GM21381 (cell line): ENCODE results near the gene ZFAND2B.
"Not testable (repeated sequence)": the region's sequence is repeated elsewhere in the genome, so short reads cannot be mapped to it uniquely, and the experiment has no call there.

Experiments
- ATAC-seq: cut with Tn5 transposase; IDR thresholded peaks from one replicate; pipeline ENCODE4 v1.9.1; 2021; ENCODE audit warnings: mild to moderate bottlenecking, moderate library complexity; ENCODE audit not compliant: unreplicated experiment

The ZFAND2B gene

DNA sequence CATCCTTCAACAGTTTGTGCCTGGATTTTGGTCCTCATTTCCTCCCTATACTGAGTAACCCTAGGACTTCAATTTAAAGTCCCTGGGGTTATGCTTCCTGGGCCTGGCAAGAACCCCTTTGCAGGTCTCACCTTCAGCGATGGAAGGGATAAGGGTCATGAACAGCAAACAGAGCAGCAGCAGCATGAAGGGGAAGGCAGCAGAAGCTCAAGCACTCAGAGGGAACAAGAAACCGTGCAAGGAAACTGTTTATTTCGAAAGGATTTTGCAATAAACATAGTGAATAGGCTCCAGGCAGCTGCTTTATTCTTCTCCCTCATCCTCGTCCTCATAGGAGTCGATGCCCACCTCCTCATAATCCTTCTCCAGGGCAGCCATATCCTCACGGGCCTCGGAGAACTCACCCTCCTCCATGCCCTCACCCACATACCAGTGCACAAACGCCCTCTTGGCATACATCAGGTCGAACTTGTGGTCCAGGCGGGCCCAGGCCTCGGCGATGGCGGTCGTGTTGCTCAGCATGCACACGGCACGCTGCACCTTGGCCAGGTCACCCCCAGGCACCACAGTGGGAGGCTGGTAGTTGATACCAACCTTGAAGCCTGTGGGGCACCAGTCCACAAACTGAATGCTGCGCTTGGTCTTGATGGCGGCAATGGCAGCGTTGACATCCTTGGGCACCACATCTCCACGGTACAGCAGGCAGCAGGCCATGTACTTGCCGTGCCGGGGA is 43.6 kb downstream of the ZFAND2B start:
- no peak for ATAC-seq

DNA sequence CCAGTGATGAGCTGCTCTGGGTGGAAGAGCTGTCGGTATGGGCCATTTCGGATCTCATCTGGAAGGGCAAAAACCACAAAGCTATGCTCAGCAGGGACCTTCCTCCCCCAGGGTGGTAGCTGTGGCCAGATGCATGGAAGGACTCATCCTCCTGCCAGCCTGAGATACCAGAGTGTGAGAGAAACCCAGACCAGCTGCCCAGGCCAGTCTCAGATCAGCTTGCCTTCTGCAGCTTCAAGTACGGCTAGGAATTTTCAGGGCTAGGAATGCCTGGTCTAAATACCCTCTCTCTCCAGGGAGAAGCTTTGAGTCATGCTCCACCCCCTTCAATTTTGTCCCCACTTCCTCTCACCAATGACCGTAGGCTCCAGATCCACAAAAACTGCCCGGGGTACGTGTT is 45.1 kb downstream of the ZFAND2B start:
- no peak for ATAC-seq

DNA sequence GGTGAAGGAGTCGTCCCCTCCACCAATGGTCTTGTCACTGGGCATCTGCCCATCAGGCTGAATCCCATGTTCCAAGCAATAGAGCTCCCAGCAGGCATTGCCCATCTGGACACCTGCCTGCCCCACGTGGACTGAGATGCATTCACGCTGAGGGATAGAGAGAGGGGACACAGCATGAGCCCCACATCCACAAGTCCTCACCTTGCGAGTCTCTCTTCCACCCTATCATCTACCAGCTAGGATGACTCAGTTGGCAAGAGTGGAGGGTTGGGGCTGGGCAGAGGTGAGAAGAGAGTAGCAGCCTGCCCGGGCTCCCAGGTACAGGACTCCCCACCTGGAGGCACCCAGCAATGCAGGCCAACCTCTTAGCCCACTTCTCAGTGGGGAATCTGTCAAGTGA is 45.5 kb downstream of the ZFAND2B start:
- ATAC-seq, result no peak

DNA sequence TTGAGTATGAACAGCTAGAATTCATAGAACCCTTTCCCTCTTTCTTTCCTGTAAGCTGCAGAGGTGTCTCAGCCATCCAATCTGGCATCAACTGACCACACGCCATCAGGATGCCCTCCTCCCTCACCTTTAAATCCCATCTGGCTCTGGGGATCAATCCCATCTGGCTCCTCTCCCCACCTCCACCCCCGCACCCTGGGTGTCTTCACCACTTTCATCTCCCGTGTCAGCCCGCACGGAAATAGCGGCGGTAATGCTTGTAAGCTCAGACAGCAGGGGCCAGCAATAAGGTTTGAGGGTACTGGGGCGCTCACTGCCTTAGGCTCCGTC is 46.0 kb downstream of the ZFAND2B start:
- no peak for ATAC-seq

DNA sequence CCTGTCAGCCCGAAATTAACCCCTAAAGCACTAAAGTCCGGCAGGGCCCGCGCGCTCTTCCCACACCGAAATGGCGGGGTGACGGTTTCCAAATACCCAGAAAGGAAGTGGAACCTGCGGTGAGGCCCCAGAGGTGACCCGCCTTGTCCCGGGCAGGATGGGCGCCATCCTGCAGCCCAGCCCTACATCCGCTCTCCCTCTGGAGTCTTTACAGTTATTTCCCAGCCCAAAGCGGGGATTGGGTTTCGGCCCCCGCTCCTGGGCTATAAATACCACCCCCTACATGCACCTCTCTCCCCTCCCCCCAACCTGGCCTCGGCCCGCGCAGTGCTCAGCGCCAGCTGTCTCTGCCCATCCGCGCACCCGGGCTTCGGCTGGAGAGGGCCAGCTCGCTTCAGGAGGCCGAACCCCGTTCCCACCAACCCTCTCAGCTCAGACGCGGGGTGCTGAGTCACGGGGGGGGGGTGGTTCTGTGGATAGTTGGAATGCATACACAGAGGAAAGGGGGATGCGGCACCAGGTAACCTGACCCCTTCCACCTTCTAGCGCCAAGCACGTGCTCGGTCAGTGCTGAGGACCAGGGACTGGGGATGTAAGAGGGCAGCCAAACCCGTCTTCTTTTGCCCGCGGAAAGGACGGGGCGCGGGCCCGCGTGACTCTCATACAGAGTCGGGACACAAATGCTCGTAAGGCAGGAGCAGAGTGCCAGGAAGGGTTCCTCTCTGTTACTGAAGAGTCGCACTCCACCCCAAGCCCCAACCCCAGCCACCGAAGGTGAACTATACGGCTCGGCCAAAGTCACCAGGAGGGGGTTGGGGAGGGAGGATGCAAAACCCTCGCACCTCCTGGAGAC is 46.5 kb downstream of the ZFAND2B start, which contains the start of gene TUBA4B:
Gene TUBA4B (plus strand): TSS at position 344 of the 853 bp plus-strand sequence. CDS start 165 bp downstream, at position 509.
- ATAC-seq, result peak; percentile 20

DNA sequence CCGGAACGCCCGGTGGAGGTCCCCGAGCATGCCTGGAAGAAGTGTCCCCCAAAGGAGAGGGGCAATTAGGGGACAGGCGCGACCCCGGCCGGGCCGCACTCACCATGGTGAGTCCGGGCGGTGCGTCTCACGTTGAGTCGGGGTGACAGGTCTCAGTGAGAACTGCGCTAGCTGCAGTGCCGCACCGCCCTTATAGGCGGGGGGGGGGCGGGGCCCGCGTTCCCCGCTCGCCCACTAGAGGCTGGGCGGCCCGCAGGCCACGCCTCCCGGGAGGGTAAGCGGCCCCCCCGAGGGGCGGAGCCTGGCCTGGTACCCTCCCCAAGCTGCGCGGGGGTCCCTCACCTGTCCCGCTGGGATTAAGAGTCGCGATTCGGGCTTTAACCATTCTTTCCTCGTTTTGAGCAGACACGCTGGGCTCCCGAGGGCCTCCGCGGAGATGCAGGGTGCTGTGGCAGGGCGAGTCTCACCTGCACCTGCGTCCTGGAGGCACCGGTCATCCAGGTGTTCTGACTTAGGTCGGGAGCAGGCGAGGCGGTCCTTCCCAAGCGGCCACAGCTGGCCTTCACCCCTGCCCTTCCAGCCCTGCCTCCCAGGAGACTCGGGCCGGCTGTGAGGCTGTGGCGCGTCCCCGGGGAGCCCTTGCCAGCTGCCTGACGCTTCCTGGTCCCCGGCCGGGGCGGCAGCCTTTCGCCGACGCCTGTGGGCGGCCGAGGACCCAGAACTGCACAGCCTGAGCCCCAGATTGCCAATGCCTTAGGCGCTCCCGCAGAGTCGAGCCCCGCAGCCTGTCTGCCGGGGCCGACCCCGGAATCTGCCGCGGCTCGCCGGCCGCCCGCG is 47.4 kb downstream of the ZFAND2B start, which contains the start of gene TUBA4A:
Gene TUBA4A (minus strand): TSS at position 166 of the 837 bp plus-strand sequence. CDS start 60 bp downstream, at position 106.
- ATAC-seq, result peak; percentile 48

DNA sequence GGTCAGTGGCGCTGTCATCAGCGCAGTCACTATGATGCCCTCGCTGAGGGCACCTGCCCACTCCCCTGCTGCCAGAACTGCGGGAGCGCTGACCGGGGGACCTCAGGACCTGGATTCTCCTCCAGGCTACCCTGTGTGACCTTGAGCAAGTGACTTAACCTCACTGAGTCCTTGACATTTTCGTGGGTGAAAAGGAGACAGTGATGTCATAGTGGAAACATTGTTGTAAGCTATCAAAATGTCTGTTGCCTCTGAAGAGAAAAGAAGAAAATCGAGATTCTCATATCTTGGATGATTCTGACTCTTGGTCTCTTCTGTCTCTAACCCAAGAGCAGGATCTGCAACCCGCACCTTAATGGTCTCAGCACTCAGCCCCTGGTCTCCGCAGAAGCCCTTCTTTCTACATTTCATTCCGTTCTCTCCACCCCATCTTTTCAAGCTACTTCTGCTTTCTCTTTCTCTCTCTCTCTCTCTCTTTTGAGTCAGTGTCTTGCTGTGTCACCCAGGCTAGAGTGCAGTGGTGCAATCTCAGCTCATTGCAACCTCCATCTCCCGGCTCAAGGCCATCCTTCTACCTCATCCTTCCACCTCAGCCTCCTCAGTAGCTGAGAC is 48.1 kb downstream of the ZFAND2B start:
- peak; percentile 31 for ATAC-seq

DNA sequence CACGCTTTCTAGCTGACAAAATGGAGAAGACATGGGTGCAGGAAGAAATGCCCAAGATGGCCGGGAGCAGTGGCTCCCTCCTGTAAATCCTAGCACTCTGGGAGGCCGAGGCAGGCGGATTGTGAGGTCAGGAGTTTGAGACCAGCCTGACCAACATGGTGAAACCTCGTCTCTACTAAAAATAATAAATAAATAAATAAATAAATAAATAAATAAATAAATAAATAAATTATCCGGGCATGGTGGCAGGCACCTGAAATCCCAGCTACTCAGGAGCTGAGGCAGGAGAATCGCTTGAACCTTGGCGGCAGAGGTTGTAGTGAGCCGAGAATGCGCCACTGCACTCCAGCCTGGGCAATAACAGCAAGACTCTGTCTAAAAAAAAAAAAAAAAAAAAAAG is 52.4 kb downstream of the ZFAND2B start:
- ATAC-seq, result not testable (repeated sequence)
